K562 (cell line): ENCODE data around the gene NEB. TPM values are rescaled to one million over a fixed set of nuclear protein-coding genes. Genes with fewer than 3 reads are reported as not detected.
A peak's percentile ranks its signal among the peaks of the same experiment; 100 is the strongest.

ENCODE experiments used
- ATAC-seq: fragments of 200-7000 bp; cut with Tn5 transposase; 3 replicates; pipeline ENCODE4 v1.9.1; 2020; ENCODE audit warnings: moderate library complexity
- BruUV-seq: library from RNA; stranded (reverse); fragments of 400-500 nt; replicated peaks from 2 replicates; lab custom pipeline; 2021; lab: Mats Ljungman, UMichigan
- CTCF ChIA-PET: fragments of 300-600 bp; formaldehyde crosslinking; extraction: SDS; loops from one replicate; lab custom pipeline; 2021; ENCODE audit warnings: low intra/inter-chr PET ratio; lab: Yijun Ruan, JAX
- POLR2A ChIA-PET: fragments of 300-600, 350-650 bp; sonication (Branson Sonifier 250); formaldehyde crosslinking; extraction: SDS; loops from one replicate; lab custom pipeline; 2021; ENCODE audit warnings: antibody characterized with exemption, inconsistent platforms; lab: Yijun Ruan, JAX
- DNase-seq, 4 experiments: peaks; one replicate each; pipeline versions ENCODE4 v3.0.0 to v3.0.0-alpha.2; 2011 to 2018; ENCODE audit warnings: low spot score in 3 of 4, mixed read lengths in 3 of 4; ENCODE audit errors: extremely low read depth in 1 of 4
- FAIRE-seq: peaks from 2 replicates; lab custom pipeline; 2011; peaks lifted over from hg19 to GRCh38; lab: Jason Lieb, UNC
- H2AFZ ChIP-seq: 2 replicates; pipeline ENCODE4 v1.6.0; 2011; ENCODE audit warnings: low read depth, low read length, control low read depth, inconsistent platforms
- H3K27ac ChIP-seq: fragments of 200-600 bp; 3 replicates; pipeline ENCODE4 v1.8.0; 2011; ENCODE audit warnings: low read depth, mild to moderate bottlenecking, control low read depth, inconsistent platforms, low read length, moderate library complexity, mixed read lengths; ENCODE audit errors: extremely low read depth
- H3K27me3 ChIP-seq, 2 experiments: fragments of 300-600 bp in 1 of 2; 2 replicates in 1 of 2; 3 replicates in 1 of 2; pipeline versions ENCODE4 v1.6.0 to v1.8.0; 2011; ENCODE audit warnings: inconsistent platforms in 2 of 2, low read length in 2 of 2, mild to moderate bottlenecking in 1 of 2, mixed read lengths in 1 of 2, moderate library complexity in 1 of 2; ENCODE audit not compliant: control insufficient read depth in 2 of 2, insufficient read depth in 2 of 2
- H3K36me3 ChIP-seq: fragments of 300-600 bp; 3 replicates; pipeline ENCODE4 v1.8.0; 2011; ENCODE audit warnings: mild to moderate bottlenecking, low read length, inconsistent platforms; ENCODE audit not compliant: control insufficient read depth, insufficient read depth
- H3K4me1 ChIP-seq, 2 experiments: fragments of 200-600 bp in 1 of 2; replicated peaks in 1 of 2; 2 replicates in 1 of 2; 3 replicates in 1 of 2; pipeline versions ENCODE4 v1.5.1 to v1.8.0; 2011; ENCODE audit warnings: inconsistent platforms in 2 of 2, low read length in 2 of 2, mild to moderate bottlenecking in 1 of 2, mixed read lengths in 1 of 2, moderate library complexity in 1 of 2; ENCODE audit not compliant: control insufficient read depth in 2 of 2, insufficient read depth in 2 of 2
- H3K4me2 ChIP-seq: 2 replicates; pipeline ENCODE4 v1.6.1; 2011; ENCODE audit warnings: low read length, control low read depth, inconsistent platforms, mixed read lengths; ENCODE audit not compliant: insufficient read depth
- H3K4me3 ChIP-seq: fragments of 200-600 bp; sonication (generic), shearing (Covaris generic); 2 replicates; pipeline ENCODE4 v1.5.1; 2016; ENCODE audit warnings: control low read depth, inconsistent platforms
- H3K79me2 ChIP-seq: fragments of 200-600 bp; 3 replicates; pipeline ENCODE4 v1.8.0; 2011; ENCODE audit warnings: low read length, inconsistent platforms; ENCODE audit not compliant: control insufficient read depth, insufficient read depth
- H3K9ac ChIP-seq, 2 experiments: 2 replicates each; pipeline versions ENCODE4 v1.6.0 to v1.6.1; 2011; ENCODE audit warnings: low read depth in 2 of 2, low read length in 2 of 2, control low read depth in 1 of 2, inconsistent platforms in 1 of 2, mild to moderate bottlenecking in 1 of 2, mixed read lengths in 1 of 2; ENCODE audit not compliant: insufficient read depth in 1 of 2
- H3K9me1 ChIP-seq: one replicate; pipeline ENCODE4 v1.6.0; 2011; ENCODE audit warnings: inconsistent platforms, mild to moderate bottlenecking, low read length, moderate library complexity; ENCODE audit not compliant: control insufficient read depth, insufficient read depth
- H3K9me3 ChIP-seq: replicated peaks from 2 replicates; pipeline ENCODE4 v1.5.1; 2011; ENCODE audit warnings: low read depth, low read length, inconsistent platforms; ENCODE audit not compliant: control insufficient read depth, insufficient read depth
- H4K20me1 ChIP-seq: replicated peaks from 2 replicates; pipeline ENCODE4 v1.6.1; 2011; ENCODE audit warnings: low read length, inconsistent platforms, mixed read lengths; ENCODE audit not compliant: control insufficient read depth, insufficient read depth
- ARID4B ChIP-seq: sonication (generic); formaldehyde crosslinking; IDR thresholded peaks from 2 replicates; pipeline ENCODE4 v1.8.0; 2022; ENCODE audit warnings: mild to moderate bottlenecking, missing genetic modification reagents
- BRCA1 ChIP-seq, 2 experiments: fragments of 450-650 bp in 1 of 2; sonication (generic) in 1 of 2; formaldehyde crosslinking in 1 of 2; IDR thresholded peaks; 2 replicates each; pipeline versions ENCODE4 v1.5.0 to v1.6.1; 2017 to 2020; ENCODE audit warnings: mild to moderate bottlenecking in 1 of 2, missing genetic modification reagents in 1 of 2
- CEBPG ChIP-seq, 3 experiments: fragments of 200-800 bp in 1 of 3; sonication (Bioruptor generic) in 1 of 3; sonication (generic) in 1 of 3; formaldehyde crosslinking in 1 of 3; IDR thresholded peaks in 2 of 3; conservative IDR thresholded peaks in 1 of 3; 2 replicates each; pipeline versions ENCODE4 v1.6.1 to v1.8.0; 2016 to 2022; ENCODE audit warnings: missing compliant biosample characterization in 2 of 3, missing genetic modification characterization in 2 of 3, mild to moderate bottlenecking in 1 of 3, missing genetic modification reagents in 1 of 3
- FOSL1 ChIP-seq: fragments of 200-800 bp; sonication (Bioruptor generic); conservative IDR thresholded peaks from 2 replicates; pipeline ENCODE4 v1.6.1; 2016; ENCODE audit warnings: missing genetic modification characterization, missing compliant biosample characterization
- JUND ChIP-seq, 2 experiments: IDR thresholded peaks; 2 replicates in 1 of 2; 3 replicates in 1 of 2; pipeline ENCODE4 v1.6.1; 2011; ENCODE audit warnings: borderline replicate concordance in 2 of 2, low read depth in 2 of 2, low read length in 2 of 2, improper control_type of control experiment in 1 of 2, missing biosample characterization in 1 of 2, missing genetic modification characterization in 1 of 2, missing genetic modification reagents in 1 of 2
- NR2C2 ChIP-seq, 2 experiments: fragments of 200-800 bp in 1 of 2; sonication (Bioruptor generic) in 1 of 2; sonication (generic) in 1 of 2; formaldehyde crosslinking in 1 of 2; IDR thresholded peaks; 2 replicates each; pipeline versions ENCODE4 v1.6.1 to v1.8.0; 2016 to 2022; ENCODE audit warnings: mild to moderate bottlenecking in 1 of 2, missing compliant biosample characterization in 1 of 2, missing genetic modification characterization in 1 of 2, missing genetic modification reagents in 1 of 2
- RAD21 ChIP-seq, 2 experiments: fragments of 250-450 bp in 1 of 2; fragments of 450-650 bp in 1 of 2; sonication (Bioruptor Pico) in 1 of 2; formaldehyde crosslinking in 1 of 2; IDR thresholded peaks in 1 of 2; conservative IDR thresholded peaks in 1 of 2; 2 replicates each; pipeline versions ENCODE4 v1.4.0 to v1.8.0; 2020 to 2022; ENCODE audit warnings: mild to moderate bottlenecking in 2 of 2, moderate library complexity in 1 of 2
- SOX6 ChIP-seq: fragments of 450-650 bp; IDR thresholded peaks from 2 replicates; pipeline ENCODE4 v1.6.1; 2014; ENCODE audit warnings: mild to moderate bottlenecking
- ZNF766 ChIP-seq: fragments of 200-800 bp; sonication (Bioruptor generic); conservative IDR thresholded peaks from 2 replicates; pipeline ENCODE4 v1.6.1; 2016; ENCODE audit warnings: missing genetic modification characterization, missing compliant biosample characterization
- in situ Hi-C: fragments of 300-500 bp; cut with MboI; formaldehyde crosslinking; loops from 4 replicates; pipeline ENCODE4 v1.15.0; 2018; ENCODE audit warnings: inconsistent platforms, mixed read lengths
- intact Hi-C: fragments of 100-400 bp; cut with micrococcal nuclease; formaldehyde crosslinking; loops from 2 replicates; pipeline ENCODE4 v1.14.2; 2022
- polyA plus RNA-seq, 8 experiments: library from polyadenylated mRNA; depleted of rRNA in 4 of 8; stranded (reverse) in 5 of 8; unstranded in 3 of 8; fragments of >200 nt; fragmentation: Nextera tagmentation in 2 of 8; fragmentation: Illumina TruSeq in 1 of 8; extraction: Ambion mirVana in 2 of 8; extraction: Trizol in 1 of 8; gene quantifications; 2 replicates each; pipeline versions ENCODE4 v1.2.1 to v1.2.3, GENCODE V29; 2011 to 2014; ENCODE audit warnings: inconsistent platforms in 1 of 8, missing spikeins in 1 of 8
- total RNA-seq, 7 experiments: library from RNA; depleted of rRNA in 6 of 7; stranded (reverse); fragments of >200 nt in 6 of 7; fragmentation: Illumina TruSeq in 2 of 7; extraction: Trizol in 2 of 7; gene quantifications; 2 replicates each; pipeline versions ENCODE4 v1.2.1 to v1.2.3, GENCODE V29; 2011 to 2021; ENCODE audit warnings: low replicate concordance in 1 of 7

Gene NEB
- total and polyA plus RNA-seq, 9 of the 15 experiments (the other 6 are each of a cell fraction or from before 2014, with no cell fraction given), result 1.7 to 3.8 (median 2.9) TPM

- ChIA-PET POLR2A (no interaction called here), CTCF (no interaction called here)
These were observed 178.2 kb downstream of the NEB start for GRCh38 chr2:151556121-151556520.

More at GRCh38 chr2:151556121-151556520, 178.2 kb downstream of the NEB start:
- no peaks in the 10 kb centered on the region for H3K27me3 ChIP-seq
- FAIRE-seq (no peak), DNase-seq (no peak), ATAC-seq (no peak)
- H4K20me1 ChIP-seq, result no peaks in the 10 kb centered on the region
- no TSS peak for BruUV-seq
- no peaks in the 10 kb centered on the region for H3K79me2 ChIP-seq
- H3K27ac ChIP-seq, result no peak overlapping the region
- H3K4me2 ChIP-seq, result no peak overlapping the region
- no peaks in the 10 kb centered on the region for H3K9me3 ChIP-seq
- intact Hi-C loops (no loop called here), in situ Hi-C loops (no loop called here)
- no peaks in the 10 kb centered on the region for H3K9me1 ChIP-seq
- H3K9ac ChIP-seq, result no peak overlapping the region
- TF ChIP-seq ZNF766 (CRISPR knock-in tag) (0 out of 2 replicates have a peak, but pooled peaks have one; percentile 35), SOX6 (no peak), BRCA1 (IDR thresholded peaks at IDR 0.05) (no peak), BRCA1 (CRISPR knock-in tag; IDR thresholded peaks at IDR 0.05) (no peak), ARID4B (CRISPR knock-in tag) (no peak), RAD21 (CRISPR knock-in tag; conservative IDR thresholded peaks at IDR 0.05 in 1 of 2, IDR thresholded peaks at IDR 0.05 in 1 of 2) (0 out of 4 replicates have a peak, but pooled peaks of 1 of the 2 experiments have one; percentile 4), NR2C2 (CRISPR knock-in tag; IDR thresholded peaks at IDR 0.05) (no peak), NR2C2 (tag; IDR thresholded peaks at IDR 0.05) (no peak), CEBPG (CRISPR knock-in tag; IDR thresholded peaks at IDR 0.05) (no peak), CEBPG (tag; conservative IDR thresholded peaks at IDR 0.05 in 1 of 2, IDR thresholded peaks at IDR 0.05 in 1 of 2) (no peak), JUND (IDR thresholded peaks at IDR 0.05; ENCODE audit: borderline replicate concordance, low read depth, low read length) (no peak), JUND (tag; IDR thresholded peaks at IDR 0.05; ENCODE audit: borderline replicate concordance, low read depth, low read length) (no peak), FOSL1 (tag) (peak; percentile 45)
- peaks cover 0 to 6% of the 10 kb centered on the region in 2 experiments; a peak in 2 of 5 replicates for H3K4me1 ChIP-seq
- no peak overlapping the region for H3K4me3 ChIP-seq
- no peak overlapping the region for H2AFZ ChIP-seq
- no peaks in the 10 kb centered on the region for H3K36me3 ChIP-seq
